Esophagus muscularis mucosa (tissue), 4 donors: ENCODE results near the gene GPC6. TPM values are rescaled to one million over a fixed set of nuclear protein-coding genes. Genes with fewer than 3 reads are reported as not detected.

Source experiments
- DNase-seq: peaks from one replicate; pipeline ENCODE4 v3.0.0-alpha.2; 2017; ENCODE audit errors: extremely low spot score
- H3K27ac ChIP-seq, 4 donors: fragments of 200-600 bp; sonication (generic); replicated peaks in 1 of 4; 1 replicate in 3 of 4; 2 replicates in 1 of 4; pipeline ENCODE4 v1.5.1; 2016 to 2019; ENCODE audit warnings: mild to moderate bottlenecking in 1 of 4
- H3K27me3 ChIP-seq, 4 donors: fragments of 200-600 bp; sonication (generic); one replicate each; pipeline versions ENCODE4 v1.5.1 to v1.6.0; 2016 to 2019
- H3K36me3 ChIP-seq, 4 donors: fragments of 200-600 bp; sonication (generic); one replicate each; pipeline ENCODE4 v1.5.1; 2016 to 2019
- H3K4me1 ChIP-seq, 4 donors: fragments of 200-600 bp; sonication (generic); one replicate each; pipeline ENCODE4 v1.5.1; 2016 to 2019
- H3K4me3 ChIP-seq, 4 donors: fragments of 200-600 bp; sonication (generic); 1 replicate in 2 of 4; 2 replicates in 2 of 4; pipeline ENCODE4 v1.5.1; 2016 to 2019; ENCODE audit warnings: mild to moderate bottlenecking in 4 of 4, moderate library complexity in 1 of 4
- H3K9me3 ChIP-seq, 4 donors: fragments of 200-600 bp; sonication (generic); 1 replicate in 3 of 4; 2 replicates in 1 of 4; pipeline ENCODE4 v1.5.1; 2016 to 2019
- CTCF ChIP-seq, 3 experiments: fragments of 200-600 bp in 2 of 3; fragments of 450-650 bp in 1 of 3; sonication (generic) in 2 of 3; IDR thresholded peaks; one replicate each; pipeline ENCODE4 v1.5.1; 2017 to 2019; ENCODE audit warnings: antibody characterized with exemption in 3 of 3, mild to moderate bottlenecking in 2 of 3, moderate library complexity in 1 of 3
- EP300 ChIP-seq: sonication (generic); formaldehyde crosslinking; IDR thresholded peaks from one replicate; pipeline ENCODE4 v1.6.1; 2017; ENCODE audit warnings: antibody characterized with exemption
- POLR2A ChIP-seq: fragments of 450-650 bp; IDR thresholded peaks from one replicate; pipeline ENCODE4 v1.6.1; 2017; ENCODE audit warnings: antibody characterized with exemption, moderate library complexity, mild to moderate bottlenecking, low read depth
- POLR2AphosphoS5 ChIP-seq, 2 donors: sonication (generic); formaldehyde crosslinking; IDR thresholded peaks; one replicate each; pipeline ENCODE4 v1.6.1; 2017; ENCODE audit warnings: antibody characterized with exemption in 2 of 2
- WGBS: methylation state at CpG from one replicate; pipeline ENCODE4 v1.1.5; 2018; 5-methylcytosine and 5-hydroxymethylcytosine counted together
- intact Hi-C: fragments of 100-400 bp; cut with DNase I; formaldehyde crosslinking; loops from one replicate; pipeline ENCODE4 v1.15.1; 2023
- total RNA-seq, 4 donors: library from RNA; depleted of rRNA; stranded (reverse); fragments of >200 nt; gene quantifications; one replicate each; pipeline versions ENCODE4 v1.1.0 to v1.2.1, GENCODE V29; 2016

The GPC6 gene
- total RNA-seq, 4 donors from 2014 or later: 6.5 to 17.2 (median 13.5) TPM

DNA sequence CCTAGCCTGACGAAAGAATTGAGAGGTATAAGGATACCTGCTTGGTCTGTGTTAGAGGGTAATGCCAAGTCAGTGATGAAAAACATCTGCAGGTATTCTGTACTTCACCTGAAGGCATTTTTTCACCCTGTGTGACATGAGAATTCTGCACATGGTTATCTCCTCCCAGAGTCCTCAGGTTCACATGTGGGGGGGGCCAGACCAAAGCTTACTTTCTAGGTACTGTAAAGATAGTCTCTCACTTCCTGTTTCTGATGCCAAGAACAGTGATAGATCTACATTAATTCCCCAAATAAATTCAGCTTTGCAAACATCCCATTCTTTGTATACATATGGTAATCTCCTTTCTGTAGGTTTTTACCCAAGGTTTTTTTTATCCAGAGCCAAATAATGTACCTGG, 53.4 kb downstream of the GPC6 start:
- H3K9me3 ChIP-seq: no peaks in the 10 kb centered on the region
- H3K4me1 ChIP-seq: no peaks in the 10 kb centered on the region
- no peak for DNase-seq
- H3K27ac ChIP-seq: no peak overlapping the region
- no peak for TF ChIP-seq POLR2A
- no peak for TF ChIP-seq POLR2AphosphoS5 (IDR thresholded peaks at IDR 0.05)
- TF ChIP-seq CTCF (IDR thresholded peaks at IDR 0.05): no peak
- no peak for TF ChIP-seq EP300
- intact Hi-C loops: no loop called here
- no peaks in the 10 kb centered on the region for H3K36me3 ChIP-seq
- no peaks in the 10 kb centered on the region for H3K27me3 ChIP-seq
- no peak overlapping the region for H3K4me3 ChIP-seq
- WGBS: 93% methylated on average over 1 of the region's 1 CpG

DNA sequence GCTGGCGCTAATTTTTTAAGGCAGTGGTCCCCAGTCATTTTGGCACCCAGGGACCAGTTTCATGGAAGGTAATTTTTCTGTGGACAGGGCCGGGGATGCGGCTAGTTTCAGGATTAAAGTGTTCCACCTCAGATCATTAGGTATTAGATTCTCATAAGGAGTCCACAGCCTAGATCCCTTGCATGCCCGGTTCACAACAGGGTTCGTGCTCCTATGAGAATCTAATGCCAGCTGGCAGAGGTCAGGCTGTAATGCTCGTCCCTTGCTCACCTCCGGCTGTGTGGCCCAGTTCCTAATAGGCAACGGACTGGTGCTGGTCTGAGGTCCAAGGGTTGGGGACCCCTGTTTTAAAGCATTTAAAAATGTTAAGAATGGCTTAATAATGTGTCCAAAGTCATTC, 54.1 kb downstream of the GPC6 start:
- Histone ChIP-seq H3K27me3 (no peaks in the 10 kb centered on the region), H3K9me3 (no peaks in the 10 kb centered on the region), H3K27ac (no peak overlapping the region), H3K4me3 (no peak overlapping the region), H3K4me1 (no peaks in the 10 kb centered on the region), H3K36me3 (no peaks in the 10 kb centered on the region)
- DNase-seq: no peak
- WGBS: 96% methylated on average over 8 of the region's 8 CpGs
- intact Hi-C loops: no loop called here
- TF ChIP-seq CTCF (IDR thresholded peaks at IDR 0.05) (no peak), POLR2A (no peak), POLR2AphosphoS5 (IDR thresholded peaks at IDR 0.05) (no peak)

DNA sequence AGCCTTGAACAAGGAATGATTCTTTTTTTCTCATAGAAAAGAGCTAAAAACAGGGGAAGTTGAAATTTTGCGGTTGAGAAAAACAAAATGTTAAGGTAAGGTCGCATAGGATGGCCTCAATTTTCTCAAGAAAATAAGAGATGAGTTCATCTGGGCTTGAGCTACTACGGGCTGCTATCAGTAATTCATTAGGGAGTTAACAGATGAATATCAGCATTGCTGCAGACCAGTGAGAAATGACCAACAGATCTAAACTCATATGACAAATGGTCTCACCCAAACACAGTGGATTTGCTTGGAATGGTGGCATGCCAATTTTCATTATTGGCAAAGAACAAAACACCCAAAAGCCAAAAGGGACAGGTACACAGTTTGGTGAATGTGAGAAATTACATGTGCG, 56.6 kb downstream of the GPC6 start:
- H3K9me3 ChIP-seq: no peaks in the 10 kb centered on the region
- WGBS: 80% methylated on average over 4 of the region's 4 CpGs
- no peaks in the 10 kb centered on the region for H3K4me1 ChIP-seq
- no peak for DNase-seq
- H3K27ac ChIP-seq: no peak overlapping the region
- no peak overlapping the region for H3K4me3 ChIP-seq
- intact Hi-C loops: no loop called here
- no peak for TF ChIP-seq CTCF (IDR thresholded peaks at IDR 0.05)
- TF ChIP-seq POLR2AphosphoS5 (IDR thresholded peaks at IDR 0.05): no peak
- no peak for TF ChIP-seq POLR2A
- no peak for TF ChIP-seq EP300
- H3K36me3 ChIP-seq: no peaks in the 10 kb centered on the region
- no peaks in the 10 kb centered on the region for H3K27me3 ChIP-seq

GRCh38 chr13:93284064-93284463, 57.5 kb downstream of the GPC6 start:
- H3K4me3 ChIP-seq: no peak overlapping the region
- H3K9me3 ChIP-seq: no peaks in the 10 kb centered on the region
- TF ChIP-seq CTCF (IDR thresholded peaks at IDR 0.05) (no peak), POLR2AphosphoS5 (IDR thresholded peaks at IDR 0.05) (no peak), POLR2A (no peak), EP300 (no peak)
- H3K27ac ChIP-seq: no peak overlapping the region
- H3K4me1 ChIP-seq: no peaks in the 10 kb centered on the region
- 85% methylated on average over 1 of the region's 1 CpG for WGBS
- intact Hi-C loops: no loop called here
- no peaks in the 10 kb centered on the region for H3K27me3 ChIP-seq
- H3K36me3 ChIP-seq: no peaks in the 10 kb centered on the region
- no peak for DNase-seq

DNA sequence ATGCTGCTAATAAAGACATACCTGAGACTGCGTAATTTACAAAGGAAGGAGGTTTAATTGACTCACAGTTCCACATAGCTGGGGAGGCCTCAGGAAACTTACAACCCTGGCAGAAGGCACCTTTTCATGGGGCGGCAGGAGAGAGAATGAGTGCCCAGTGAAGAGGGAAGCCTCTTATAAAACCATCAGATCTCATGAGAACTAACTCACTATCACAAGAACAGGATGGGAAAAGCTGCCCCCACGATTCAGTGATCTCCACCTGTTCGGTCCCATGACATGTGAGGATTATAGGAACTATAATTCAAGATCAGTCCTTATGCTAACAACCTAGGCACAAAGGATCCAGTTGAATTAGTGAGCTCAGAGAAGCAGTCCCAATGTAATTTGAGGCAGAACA, 59.4 kb downstream of the GPC6 start:
- Histone ChIP-seq H3K4me1 (no peaks in the 10 kb centered on the region), H3K36me3 (no peaks in the 10 kb centered on the region), H3K4me3 (no peak overlapping the region), H3K27me3 (no peaks in the 10 kb centered on the region), H3K9me3 (no peaks in the 10 kb centered on the region), H3K27ac (no peak overlapping the region)
- intact Hi-C loops: no loop called here
- no peak for DNase-seq
- TF ChIP-seq CTCF (IDR thresholded peaks at IDR 0.05) (no peak), POLR2AphosphoS5 (IDR thresholded peaks at IDR 0.05) (no peak), POLR2A (no peak), EP300 (no peak)
- 77% methylated on average over 4 of the region's 4 CpGs for WGBS
